Natural killer cell (primary cell): ENCODE measurements around the gene CCDC30. TPM values are rescaled to one million over a fixed set of nuclear protein-coding genes. Genes with fewer than 3 reads are reported as not detected.

Experiments
- ATAC-seq, 3 donors: fragments of 150-1000 bp in 2 of 3; fragments of 200-7000 bp in 1 of 3; cut with Tn5 transposase; 1 replicate in 1 of 3; 2 replicates in 2 of 3; pipeline ENCODE4 v1.10.0; 2021; ENCODE audit warnings: mild to moderate bottlenecking in 2 of 3, moderate library complexity in 2 of 3
- DNase-seq, 2 donors: peaks; one replicate each; pipeline versions ENCODE4 v3.0.0 to v3.0.0-alpha.2; 2013 to 2021; ENCODE audit warnings: mixed read lengths in 1 of 2
- H3K27ac ChIP-seq: one replicate; pipeline ENCODE4 v1.5.1; 2013; ENCODE audit warnings: mild to moderate bottlenecking, low read length
- H3K27me3 ChIP-seq: one replicate; pipeline ENCODE4 v1.6.1; 2013; ENCODE audit warnings: low read length; ENCODE audit not compliant: control insufficient read depth, insufficient read depth
- H3K36me3 ChIP-seq: one replicate; pipeline ENCODE4 v1.6.1; 2013; ENCODE audit warnings: low read length; ENCODE audit not compliant: control insufficient read depth, insufficient read depth
- H3K4me1 ChIP-seq: one replicate; pipeline ENCODE4 v1.6.1; 2013; ENCODE audit warnings: low read length; ENCODE audit not compliant: control insufficient read depth, insufficient read depth
- H3K4me3 ChIP-seq: one replicate; pipeline ENCODE4 v1.5.1; 2013; ENCODE audit warnings: low read length
- H3K9me3 ChIP-seq: one replicate; pipeline ENCODE4 v1.6.1; 2013; ENCODE audit warnings: low read length; ENCODE audit not compliant: control insufficient read depth, insufficient read depth
- H3K27ac Mint-ChIP-seq, 2 donors: one replicate each; pipeline ENCODE4 v1.8.0; 2022; ENCODE audit warnings: mild to moderate bottlenecking in 2 of 2, mixed read lengths in 2 of 2, moderate library complexity in 1 of 2
- H3K27me3 Mint-ChIP-seq, 2 donors: one replicate each; pipeline ENCODE4 v1.8.0; 2022; ENCODE audit warnings: low read depth in 2 of 2, mixed read lengths in 2 of 2
- H3K36me3 Mint-ChIP-seq: one replicate; pipeline ENCODE4 v1.8.0; 2022; ENCODE audit warnings: mixed read lengths
- H3K4me1 Mint-ChIP-seq, 2 donors: one replicate each; pipeline ENCODE4 v1.8.0; 2022; ENCODE audit warnings: mixed read lengths in 2 of 2
- H3K4me3 Mint-ChIP-seq: one replicate; pipeline ENCODE4 v1.8.0; 2022; ENCODE audit warnings: mild to moderate bottlenecking, moderate library complexity, mixed read lengths
- H3K9me3 Mint-ChIP-seq, 2 donors: one replicate each; pipeline ENCODE4 v1.8.0; 2022; ENCODE audit warnings: mixed read lengths in 2 of 2
- WGBS: methylation state at CpG from one replicate; pipeline ENCODE4 v1.1.7; 2013; ENCODE audit warnings: missing lambda C conversion rate; ENCODE audit not compliant: insufficient coverage; 5-methylcytosine and 5-hydroxymethylcytosine counted together
- intact Hi-C: fragments of 100-400 bp; cut with micrococcal nuclease; formaldehyde crosslinking; loops from one replicate; pipeline ENCODE4 v1.14.2; 2022
- total RNA-seq, 4 donors: library from RNA; stranded (reverse); fragments of 120-200 nt in 1 of 4; gene quantifications; one replicate each; pipeline versions ENCODE4 v1.2.3 to v1.2.4, GENCODE V29; 2013 to 2022
- TF ChIP-seq, protein P1 (sequence below): fragments of 200-600 bp; IDR thresholded peaks from one replicate; pipeline ENCODE4 v1.8.0; 2022; ENCODE audit warnings: antibody characterized with exemption

The CCDC30 gene
- total RNA-seq, 3 donors from 2014 or later (not counting 1 experiment from before 2014, with no cell fraction given), result 4.5 to 6.1 (median 5.0) TPM

DNA sequence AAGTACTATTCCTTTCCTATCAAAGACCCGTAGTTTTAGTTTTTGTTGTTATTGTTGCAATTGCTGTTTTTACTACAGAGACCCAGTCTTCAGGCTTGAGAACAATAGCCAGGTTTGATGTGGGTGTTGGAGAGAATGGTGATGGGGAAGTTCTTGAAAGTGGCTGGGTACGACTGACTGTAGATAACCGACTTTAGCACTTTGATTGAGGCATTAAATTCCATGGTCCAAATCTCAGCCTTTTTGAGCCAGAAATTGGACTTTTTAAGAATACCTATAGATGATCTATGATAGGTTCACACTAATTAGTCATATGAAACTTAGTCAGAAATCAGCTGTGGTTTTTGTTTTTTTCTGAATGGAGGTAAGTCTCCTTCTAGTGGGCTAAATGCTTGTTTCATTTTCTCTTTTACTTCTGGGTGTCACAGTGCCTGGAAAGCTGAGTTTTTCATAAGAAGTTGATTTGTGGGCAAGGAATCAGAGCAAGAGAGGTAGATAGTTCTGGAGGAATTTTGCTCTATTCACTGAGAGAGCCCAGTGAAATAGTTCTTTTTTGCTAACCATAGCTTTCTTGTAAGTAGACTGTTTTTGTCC lies 197.9 kb downstream of the CCDC30 start:
- peak overlapping the region; percentile 68 for H3K4me3 Mint-ChIP-seq
- no peaks in the 10 kb centered on the region for H3K9me3 Mint-ChIP-seq
- no peak for DNase-seq
- H3K36me3 Mint-ChIP-seq, result peaks cover 17% of the 10 kb centered on the region
- H3K4me1 ChIP-seq, result peaks cover 17% of the 10 kb centered on the region
- ATAC-seq, result no peak
- TF ChIP-seq, protein P1, sequence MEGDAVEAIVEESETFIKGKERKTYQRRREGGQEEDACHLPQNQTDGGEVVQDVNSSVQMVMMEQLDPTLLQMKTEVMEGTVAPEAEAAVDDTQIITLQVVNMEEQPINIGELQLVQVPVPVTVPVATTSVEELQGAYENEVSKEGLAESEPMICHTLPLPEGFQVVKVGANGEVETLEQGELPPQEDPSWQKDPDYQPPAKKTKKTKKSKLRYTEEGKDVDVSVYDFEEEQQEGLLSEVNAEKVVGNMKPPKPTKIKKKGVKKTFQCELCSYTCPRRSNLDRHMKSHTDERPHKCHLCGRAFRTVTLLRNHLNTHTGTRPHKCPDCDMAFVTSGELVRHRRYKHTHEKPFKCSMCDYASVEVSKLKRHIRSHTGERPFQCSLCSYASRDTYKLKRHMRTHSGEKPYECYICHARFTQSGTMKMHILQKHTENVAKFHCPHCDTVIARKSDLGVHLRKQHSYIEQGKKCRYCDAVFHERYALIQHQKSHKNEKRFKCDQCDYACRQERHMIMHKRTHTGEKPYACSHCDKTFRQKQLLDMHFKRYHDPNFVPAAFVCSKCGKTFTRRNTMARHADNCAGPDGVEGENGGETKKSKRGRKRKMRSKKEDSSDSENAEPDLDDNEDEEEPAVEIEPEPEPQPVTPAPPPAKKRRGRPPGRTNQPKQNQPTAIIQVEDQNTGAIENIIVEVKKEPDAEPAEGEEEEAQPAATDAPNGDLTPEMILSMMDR, result no peak
- no peaks in the 10 kb centered on the region for H3K27me3 Mint-ChIP-seq
- H3K27ac ChIP-seq, result no peak overlapping the region
- 66% methylated on average over 3 of the region's 3 CpGs for WGBS
- no peak overlapping the region for H3K4me3 ChIP-seq
- H3K27me3 ChIP-seq, result no peaks in the 10 kb centered on the region
- intact Hi-C loops, result no loop called here
- H3K9me3 ChIP-seq, result no peaks in the 10 kb centered on the region
- peak overlapping the region; percentile 52 to 69 for H3K27ac Mint-ChIP-seq
- H3K4me1 Mint-ChIP-seq, result peaks cover 38 to 45% of the 10 kb centered on the region in 2 donors
- H3K36me3 ChIP-seq, result peaks cover 38% of the 10 kb centered on the region

DNA sequence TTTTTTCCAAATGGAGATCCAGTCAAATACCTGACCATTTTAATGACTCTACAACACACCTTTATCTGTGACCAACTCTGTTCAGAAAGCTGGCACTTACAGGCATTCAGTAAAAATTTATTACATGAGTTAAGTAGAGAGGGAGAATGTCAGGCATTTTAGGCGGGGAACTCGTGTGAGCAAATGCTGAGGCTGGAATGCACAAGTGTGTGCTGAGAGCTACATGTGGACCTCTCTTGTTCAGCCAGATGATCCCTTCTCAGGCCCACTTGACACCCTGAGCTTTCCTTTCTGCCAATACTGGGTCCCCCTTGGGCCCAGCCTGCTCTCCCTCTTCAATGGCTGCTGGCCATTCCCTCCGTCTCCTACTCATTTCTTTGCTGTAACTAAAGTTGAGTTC lies 206.8 kb downstream of the CCDC30 start:
- Histone ChIP-seq H3K36me3 (peaks cover 45% of the 10 kb centered on the region), H3K4me3 (no peak overlapping the region), H3K27me3 (no peaks in the 10 kb centered on the region), H3K9me3 (no peaks in the 10 kb centered on the region), H3K27ac (no peak overlapping the region), H3K4me1 (no peaks in the 10 kb centered on the region)
- no peaks in the 10 kb centered on the region for H3K4me1 Mint-ChIP-seq
- DNase-seq, result no peak
- ATAC-seq, result no peak
- H3K9me3 Mint-ChIP-seq, result no peaks in the 10 kb centered on the region
- no peak overlapping the region for H3K27ac Mint-ChIP-seq
- no peak overlapping the region for H3K4me3 Mint-ChIP-seq
- WGBS, result 93% methylated on average over 3 of the region's 3 CpGs
- peaks cover 24% of the 10 kb centered on the region for H3K36me3 Mint-ChIP-seq
- intact Hi-C loops, result no loop called here
- no peaks in the 10 kb centered on the region for H3K27me3 Mint-ChIP-seq
- TF ChIP-seq, protein P1, result no peak

DNA sequence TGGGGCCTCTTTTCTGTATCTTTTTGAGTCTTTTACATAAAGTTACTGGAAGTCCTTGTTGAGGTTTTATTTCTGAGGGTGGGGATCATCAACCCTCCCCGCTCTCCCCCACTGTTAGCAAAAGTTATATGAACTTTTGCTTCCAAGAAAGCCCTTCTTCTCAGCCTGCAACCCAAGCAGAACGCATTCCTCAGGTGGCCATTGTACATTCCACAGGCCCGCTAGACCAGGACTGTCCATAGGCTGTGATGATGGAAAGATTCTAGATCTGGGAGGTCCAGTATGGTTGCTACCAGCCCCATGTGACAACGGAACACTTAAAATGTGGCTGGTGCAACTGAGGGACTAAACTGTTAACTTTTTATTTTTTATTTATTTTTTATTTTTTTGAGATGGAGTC lies 207.3 kb downstream of the CCDC30 start:
- Histone ChIP-seq H3K9me3 (no peaks in the 10 kb centered on the region), H3K36me3 (peaks cover 47% of the 10 kb centered on the region), H3K27ac (no peak overlapping the region), H3K4me3 (no peak overlapping the region), H3K4me1 (no peaks in the 10 kb centered on the region), H3K27me3 (no peaks in the 10 kb centered on the region)
- H3K27ac Mint-ChIP-seq, result no peak overlapping the region
- H3K36me3 Mint-ChIP-seq, result peaks cover 24% of the 10 kb centered on the region
- H3K9me3 Mint-ChIP-seq, result no peaks in the 10 kb centered on the region
- 98% methylated on average over 4 of the region's 4 CpGs for WGBS
- H3K4me1 Mint-ChIP-seq, result no peaks in the 10 kb centered on the region
- intact Hi-C loops, result no loop called here
- H3K4me3 Mint-ChIP-seq, result no peak overlapping the region
- TF ChIP-seq, protein P1, result no peak
- no peaks in the 10 kb centered on the region for H3K27me3 Mint-ChIP-seq
- DNase-seq (no peak), ATAC-seq (no peak)

DNA sequence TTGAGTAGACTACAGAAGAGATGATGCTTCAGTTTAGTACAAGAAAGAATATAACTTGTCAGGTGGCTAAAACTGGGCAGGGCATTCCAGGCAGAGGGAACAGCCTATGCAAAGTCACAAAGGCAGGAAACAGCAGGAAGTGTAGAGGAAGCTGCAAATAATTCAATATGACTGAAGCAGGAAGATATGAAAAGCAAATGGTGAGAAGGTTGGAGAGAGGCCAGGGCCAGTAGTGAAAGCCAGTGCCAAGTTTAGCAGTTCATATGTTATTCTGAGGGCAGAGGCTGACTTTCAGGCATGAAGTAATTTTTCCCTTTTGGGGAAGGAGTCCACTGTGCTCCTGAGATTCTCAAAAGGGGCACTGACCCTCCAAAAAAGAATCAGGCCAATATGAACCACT lies 211.1 kb downstream of the CCDC30 start:
- H3K27ac Mint-ChIP-seq, result no peak overlapping the region
- H3K36me3 Mint-ChIP-seq, result peaks cover 17% of the 10 kb centered on the region
- DNase-seq (no peak), ATAC-seq (no peak)
- H3K9me3 Mint-ChIP-seq, result no peaks in the 10 kb centered on the region
- no peaks in the 10 kb centered on the region for H3K27me3 ChIP-seq
- no peaks in the 10 kb centered on the region for H3K4me1 ChIP-seq
- H3K36me3 ChIP-seq, result peaks cover 23% of the 10 kb centered on the region
- H3K27ac ChIP-seq, result no peak overlapping the region
- no peaks in the 10 kb centered on the region for H3K9me3 ChIP-seq
- TF ChIP-seq, protein P1, result no peak
- H3K4me3 ChIP-seq, result no peak overlapping the region
- intact Hi-C loops, result no loop called here
- no peak overlapping the region for H3K4me3 Mint-ChIP-seq
- no peaks in the 10 kb centered on the region for H3K4me1 Mint-ChIP-seq
- H3K27me3 Mint-ChIP-seq, result no peaks in the 10 kb centered on the region
